ENCODE measurements around the gene MRPL20. TPM values are rescaled to one million over a fixed set of nuclear protein-coding genes. Genes with fewer than 3 reads are reported as not detected.

Gene MRPL20
- total RNA-seq, 2 donors from 2014 or later, result 72.8 to 85.9 TPM

GRCh38 chr1:1377540-1378205 is 29.4 kb downstream of the MRPL20 start:
- peaks cover 24% of the 10 kb centered on the region for H3K4me1 ChIP-seq
- no peaks in the 10 kb centered on the region for H3K27me3 ChIP-seq
- H3K36me3 ChIP-seq (replicated peaks in 1 of 2; ENCODE audit: insufficient read depth in 1 of 2, low read depth in 2 of 2), result no peaks in the 10 kb centered on the region
- no peak overlapping the region for H3K4me3 ChIP-seq
- intact Hi-C loops (cut with DNase I), result no loop called here
- WGBS, 2 donors, result 90 to 93% methylated on average over 16 of the region's 16 CpGs
- H3K27ac ChIP-seq, result no peak overlapping the region
- DNase-seq, result no peak
- ATAC-seq, result no peak
- H3K9me3 ChIP-seq, result no peaks in the 10 kb centered on the region
- no peak for TF ChIP-seq POLR2A (IDR thresholded peaks at IDR 0.05)
- TF ChIP-seq CTCF (IDR thresholded peaks at IDR 0.05), result no peak

- Histone ChIP-seq H3K36me3 (replicated peaks in 1 of 2; ENCODE audit: insufficient read depth in 1 of 2, low read depth in 2 of 2) (no peaks in the 10 kb centered on the region), H3K4me1 (peaks cover 33% of the 10 kb centered on the region), H3K27me3 (no peaks in the 10 kb centered on the region), H3K27ac (peak overlapping the region in 1 of 4 donors; percentile 96), H3K9me3 (no peaks in the 10 kb centered on the region), H3K4me3 (no peak overlapping the region)
- intact Hi-C loops (cut with DNase I), result no loop called here
- WGBS, 2 donors, result 82 to 89% methylated on average over 10 of the region's 10 CpGs
- ATAC-seq (no peak), DNase-seq (no peak)
- TF ChIP-seq CTCF (IDR thresholded peaks at IDR 0.05) (no peak), POLR2A (IDR thresholded peaks at IDR 0.05) (no peak)
These were observed 30.4 kb downstream of the MRPL20 start for GRCh38 chr1:1376551-1377226.

- intact Hi-C loops (cut with DNase I), result no loop called here
These were observed 32.0 kb downstream of the MRPL20 start, which contains the start of gene AURKAIP1 for GRCh38 chr1:1374929-1375662. Gene AURKAIP1 (minus strand): TSS chr1:1375207. CDS start chr1:1374756, 451 bp downstream.

GRCh38 chr1:1374589-1374928 is 32.5 kb downstream of the MRPL20 start:
- ATAC-seq, result no peak
- H3K36me3 ChIP-seq (replicated peaks in 1 of 2; ENCODE audit: insufficient read depth in 1 of 2, low read depth in 2 of 2), result no peaks in the 10 kb centered on the region
- TF ChIP-seq POLR2A (IDR thresholded peaks at IDR 0.05), result no peak
- no peak for TF ChIP-seq CTCF (IDR thresholded peaks at IDR 0.05)
- H3K4me3 ChIP-seq, result peak overlapping the region; percentile 98 to 100
- intact Hi-C loops (cut with DNase I), result no loop called here
- peak in 1 of 4 donors; percentile 39 for DNase-seq
- no peaks in the 10 kb centered on the region for H3K27me3 ChIP-seq
- H3K9me3 ChIP-seq, result no peaks in the 10 kb centered on the region
- H3K27ac ChIP-seq, result peak overlapping the region; percentile 77 to 96 (median 86)
- WGBS, 2 donors, result 0 to 1% methylated on average over 7 to 23 of the region's 24 CpGs
- peaks cover 36% of the 10 kb centered on the region for H3K4me1 ChIP-seq

More at GRCh38 chr1:1374929-1375662, 32.0 kb downstream of the MRPL20 start, which contains the start of gene AURKAIP1:
- no peaks in the 10 kb centered on the region for H3K36me3 ChIP-seq (replicated peaks in 1 of 2; ENCODE audit: insufficient read depth in 1 of 2, low read depth in 2 of 2)
- peak; percentile 96 for ATAC-seq
- H3K27ac ChIP-seq, result peak within 1 kb of the TSS; percentile 77 to 96 (median 86)
- peak within 1 kb of the TSS; percentile 98 to 100 for H3K4me3 ChIP-seq
- peak; percentile 98 to 99 (median 99) for DNase-seq
- H3K4me1 ChIP-seq, result peaks cover 36% of the 10 kb centered on the region
- no peaks in the 10 kb centered on the region for H3K27me3 ChIP-seq
- WGBS, 2 donors, result 0 to 1% methylated on average over 31 to 80 of the region's 85 CpGs
- no peaks in the 10 kb centered on the region for H3K9me3 ChIP-seq
- TF ChIP-seq CTCF (IDR thresholded peaks at IDR 0.05), result peak in 5 of 7 experiments; percentile 21 to 57 (median 53)
- peak; percentile 10 to 83 (median 73) for TF ChIP-seq POLR2A (IDR thresholded peaks at IDR 0.05)

Measured in body of pancreas (tissue), 4 donors.